Placental epithelial cell (primary cell): Measurements from ENCODE around the gene SLC35E1. TPM values are rescaled to one million over a fixed set of nuclear protein-coding genes. Genes with fewer than 3 reads are reported as not detected.

Source experiments
- small RNA-seq: library from RNA; depleted of rRNA; stranded (forward); fragments of <200 nt; gene quantifications from one replicate; pipeline ENCODE3, GENCODE V24; 2012
- total RNA-seq: library from RNA; depleted of rRNA; stranded (reverse); fragments of >200 nt; gene quantifications from 2 replicates; pipeline ENCODE4 v1.2.3, GENCODE V29; 2012

The SLC35E1 gene
- total RNA-seq, result 35.3 and 48.6 TPM in 2 replicates

GRCh38 chr19:16572332-16573211 is at the start of gene SLC35E1:
SLC35E1 (minus strand) TSS chr19:16572415; CDS start chr19:16572364, 51 bp downstream.

GRCh38 chr19:16542045-16542909 is 29.9 kb downstream of the SLC35E1 start, which contains the start of gene CHERP:
CHERP (minus strand) TSS chr19:16542437; CDS start chr19:16542378, 59 bp downstream.

Small RNA genes within 50 kb of the gene (small RNA-seq; reads per million reads assigned to genes)
- not detected for gene RN7SL146P

Other genes starting within 250 kb of the SLC35E1 start
- gene KLF2, start 247.6 kb downstream of the SLC35E1 start, total RNA-seq, result 0.87 and 3.5 TPM in 2 replicates
- 7.9 and 8.2 TPM in 2 replicates for gene EPS15L1, start 100.4 kb downstream of the SLC35E1 start, total RNA-seq
- 0.79 TPM in 1 of 2 replicates, not detected in the other for gene CALR3, start 76.2 kb downstream of the SLC35E1 start, total RNA-seq
- gene C19orf44, start 76.0 kb downstream of the SLC35E1 start, total RNA-seq, result 3.4 and 5.5 TPM in 2 replicates
- 7.4 and 11.8 TPM in 2 replicates for gene CHERP, start 30.0 kb downstream of the SLC35E1 start, total RNA-seq
- 7.5 and 12.3 TPM in 2 replicates for gene MED26, start 55.8 kb upstream of the SLC35E1 start, total RNA-seq
- gene SMIM7, start 87.7 kb upstream of the SLC35E1 start, total RNA-seq, result 53.8 and 58.6 TPM in 2 replicates
- gene TMEM38A, start 88.7 kb upstream of the SLC35E1 start, total RNA-seq, result 0.65 and 1.2 TPM in 2 replicates
- gene NWD1, start 147.4 kb upstream of the SLC35E1 start, total RNA-seq, result not detected in 2 replicates